GM19351 (cell line): ENCODE measurements around the gene SAP130.

Experiments used
- ATAC-seq: cut with Tn5 transposase; IDR thresholded peaks from one replicate; pipeline ENCODE4 v1.9.1; 2021; ENCODE audit warnings: mild to moderate bottlenecking, moderate library complexity; ENCODE audit not compliant: unreplicated experiment

SAP130 gene

GRCh38 chr2:127897531-127898211, 130.2 kb downstream of the SAP130 start:
- no peak for ATAC-seq

- no peak for ATAC-seq
Measured at GRCh38 chr2:127893494-127893893, 134.4 kb downstream of the SAP130 start.

- no peak for ATAC-seq
Measured at GRCh38 chr2:127893033-127893432, 134.8 kb downstream of the SAP130 start.

- ATAC-seq: no peak
Measured at GRCh38 chr2:127891811-127892210, 136.0 kb downstream of the SAP130 start.
